ENCODE data around the gene BTD.
A peak's percentile ranks its signal among the peaks of the same experiment; 100 is the strongest.

Gene BTD

GRCh38 chr3:15601399-15602145 is at the start of gene BTD, which contains the start of gene HACL1:
Gene BTD (plus strand): TSS chr3:15601745. CDS start chr3:15635440, 33,695 bp downstream.
Gene HACL1 (minus strand): TSS chr3:15601569. CDS start chr3:15601463, 106 bp downstream.
- TF ChIP-seq FOXP2 (optimal IDR thresholded peaks at IDR 0.05; ENCODE audit: control extremely low read depth, extremely low read length, insufficient read depth) (peak; percentile 32), POLR2AphosphoS5 (IDR thresholded peaks at IDR 0.05; ENCODE audit: borderline replicate concordance, low read depth, low read length) (peak; percentile 97), EZH2 (IDR thresholded peaks at IDR 0.05) (no peak)
- H3K4me3 ChIP-seq, result peak within 1 kb of the TSS; percentile 93
- H3K9ac ChIP-seq (ENCODE audit: insufficient read length), result peak within 1 kb of the TSS; percentile 85
- peak within 1 kb of the TSS; percentile 78; the same call in 1 of the 2 replicates for H3K27ac ChIP-seq
- no peaks in the 10 kb centered on the region for H3K36me3 ChIP-seq (ENCODE audit: insufficient read depth, low read length)
- no peaks in the 10 kb centered on the region for H3K9me3 ChIP-seq (ENCODE audit: low read depth, low read length)
- DNase-seq (ENCODE audit: low read depth, low spot score), result peak; percentile 91

DNA sequence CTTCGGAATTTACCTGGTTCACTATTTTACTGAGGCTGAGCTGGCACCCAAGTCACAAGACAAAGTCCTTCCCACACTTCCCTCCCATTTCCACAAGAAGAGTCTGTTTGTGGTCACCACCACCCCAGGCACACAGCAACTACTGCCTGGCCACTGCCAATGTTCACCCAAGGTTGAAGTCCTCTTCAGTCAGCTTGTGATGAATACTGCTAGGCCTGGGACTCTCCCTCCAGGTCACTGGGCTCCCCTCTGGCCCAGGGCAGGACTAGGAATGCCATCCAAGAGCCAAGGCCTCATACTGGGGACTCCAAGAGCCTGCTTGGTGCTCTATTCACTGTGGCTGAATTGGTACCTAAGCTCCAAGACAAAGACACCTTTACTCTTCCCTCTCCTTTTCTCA is 49.6 kb upstream of the BTD start:
- no peak overlapping the region for H3K9ac ChIP-seq (ENCODE audit: insufficient read length)
- no peak overlapping the region for H3K27ac ChIP-seq
- H3K9me3 ChIP-seq (ENCODE audit: low read depth, low read length), result no peaks in the 10 kb centered on the region
- no peak for DNase-seq (ENCODE audit: low read depth, low spot score)
- no peak overlapping the region for H3K4me3 ChIP-seq
- no peaks in the 10 kb centered on the region for H3K36me3 ChIP-seq (ENCODE audit: insufficient read depth, low read length)
- TF ChIP-seq POLR2AphosphoS5 (IDR thresholded peaks at IDR 0.05; ENCODE audit: borderline replicate concordance, low read depth, low read length), result no peak
- no peak for TF ChIP-seq EZH2 (IDR thresholded peaks at IDR 0.05)
- no peak for TF ChIP-seq FOXP2 (optimal IDR thresholded peaks at IDR 0.05; ENCODE audit: control extremely low read depth, extremely low read length, insufficient read depth)

DNA sequence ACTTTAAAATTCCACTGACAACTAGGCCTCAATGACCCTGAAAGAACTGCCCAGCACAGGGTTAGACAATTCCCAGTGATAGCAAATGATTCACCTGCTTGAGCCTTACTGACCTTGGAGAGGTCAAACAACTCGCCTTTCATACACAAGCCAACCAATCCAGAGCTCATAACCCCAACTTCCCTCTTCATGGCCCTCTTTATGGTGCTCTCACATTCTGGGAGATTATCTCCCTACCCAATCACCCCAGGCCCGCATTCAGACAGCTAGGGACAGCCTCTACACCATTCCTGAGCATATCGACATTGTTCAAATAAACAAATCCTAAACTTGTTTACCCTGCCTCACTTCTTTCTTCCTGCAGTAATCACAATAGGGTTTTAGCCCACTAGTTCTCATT is 47.8 kb upstream of the BTD start:
- no peak for TF ChIP-seq FOXP2 (optimal IDR thresholded peaks at IDR 0.05; ENCODE audit: control extremely low read depth, extremely low read length, insufficient read depth)
- TF ChIP-seq EZH2 (IDR thresholded peaks at IDR 0.05), result no peak
- TF ChIP-seq POLR2AphosphoS5 (IDR thresholded peaks at IDR 0.05; ENCODE audit: borderline replicate concordance, low read depth, low read length), result no peak

GRCh38 chr3:15556512-15556911 is 45.0 kb upstream of the BTD start:
- no peak overlapping the region for H3K4me3 ChIP-seq
- H3K9me3 ChIP-seq (ENCODE audit: low read depth, low read length), result no peaks in the 10 kb centered on the region
- H3K9ac ChIP-seq (ENCODE audit: insufficient read length), result no peak overlapping the region
- no peak for DNase-seq (ENCODE audit: low read depth, low spot score)
- H3K27ac ChIP-seq, result no peak overlapping the region
- TF ChIP-seq EZH2 (IDR thresholded peaks at IDR 0.05), result no peak
- no peak for TF ChIP-seq FOXP2 (optimal IDR thresholded peaks at IDR 0.05; ENCODE audit: control extremely low read depth, extremely low read length, insufficient read depth)
- no peak for TF ChIP-seq POLR2AphosphoS5 (IDR thresholded peaks at IDR 0.05; ENCODE audit: borderline replicate concordance, low read depth, low read length)
- no peaks in the 10 kb centered on the region for H3K36me3 ChIP-seq (ENCODE audit: insufficient read depth, low read length)

More for the DNA sequence above, 47.8 kb upstream of the BTD start:
- Histone ChIP-seq H3K4me3 (no peak overlapping the region), H3K27ac (no peak overlapping the region), H3K9me3 (ENCODE audit: low read depth, low read length) (no peaks in the 10 kb centered on the region), H3K36me3 (ENCODE audit: insufficient read depth, low read length) (no peaks in the 10 kb centered on the region), H3K9ac (ENCODE audit: insufficient read length) (no peak overlapping the region)
- no peak for DNase-seq (ENCODE audit: low read depth, low spot score)

GRCh38 chr3:15557511-15557946 is 44.0 kb upstream of the BTD start:
- no peaks in the 10 kb centered on the region for H3K9me3 ChIP-seq (ENCODE audit: low read depth, low read length)
- peak; percentile 10 for DNase-seq (ENCODE audit: low read depth, low spot score)
- H3K27ac ChIP-seq, result no peak overlapping the region
- H3K36me3 ChIP-seq (ENCODE audit: insufficient read depth, low read length), result no peaks in the 10 kb centered on the region
- TF ChIP-seq EZH2 (IDR thresholded peaks at IDR 0.05) (no peak), POLR2AphosphoS5 (IDR thresholded peaks at IDR 0.05; ENCODE audit: borderline replicate concordance, low read depth, low read length) (no peak)
- H3K9ac ChIP-seq (ENCODE audit: insufficient read length), result no peak overlapping the region
- no peak overlapping the region for H3K4me3 ChIP-seq

DNA sequence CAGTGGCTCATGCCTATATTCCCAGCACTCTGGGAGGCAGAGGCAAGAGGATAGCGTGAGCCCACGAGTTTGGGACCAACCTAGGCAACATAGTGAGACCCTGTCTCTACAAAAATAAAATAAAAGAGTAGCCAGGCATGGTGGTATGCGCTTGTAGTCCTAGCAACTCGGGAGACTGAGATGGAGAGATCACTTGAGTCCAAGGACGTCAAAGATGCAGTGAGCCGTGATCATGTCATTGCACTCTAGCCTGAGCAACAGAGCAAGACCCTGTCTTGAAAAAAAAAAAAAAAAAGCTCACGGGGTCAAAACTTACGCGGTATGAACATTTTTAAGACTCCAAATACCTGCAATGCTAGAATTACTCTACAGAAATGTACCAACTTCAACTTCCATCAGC is 43.0 kb upstream of the BTD start:
- Histone ChIP-seq H3K27ac (no peak overlapping the region), H3K36me3 (ENCODE audit: insufficient read depth, low read length) (peaks cover 4% of the 10 kb centered on the region; the same call in 1 of the 2 replicates), H3K9me3 (ENCODE audit: low read depth, low read length) (no peaks in the 10 kb centered on the region), H3K9ac (ENCODE audit: insufficient read length) (no peak overlapping the region), H3K4me3 (no peak overlapping the region)
- DNase-seq (ENCODE audit: low read depth, low spot score), result no peak
- TF ChIP-seq POLR2AphosphoS5 (IDR thresholded peaks at IDR 0.05; ENCODE audit: borderline replicate concordance, low read depth, low read length), result no peak
- no peak for TF ChIP-seq EZH2 (IDR thresholded peaks at IDR 0.05)
- no peak for TF ChIP-seq FOXP2 (optimal IDR thresholded peaks at IDR 0.05; ENCODE audit: control extremely low read depth, extremely low read length, insufficient read depth)

DNA sequence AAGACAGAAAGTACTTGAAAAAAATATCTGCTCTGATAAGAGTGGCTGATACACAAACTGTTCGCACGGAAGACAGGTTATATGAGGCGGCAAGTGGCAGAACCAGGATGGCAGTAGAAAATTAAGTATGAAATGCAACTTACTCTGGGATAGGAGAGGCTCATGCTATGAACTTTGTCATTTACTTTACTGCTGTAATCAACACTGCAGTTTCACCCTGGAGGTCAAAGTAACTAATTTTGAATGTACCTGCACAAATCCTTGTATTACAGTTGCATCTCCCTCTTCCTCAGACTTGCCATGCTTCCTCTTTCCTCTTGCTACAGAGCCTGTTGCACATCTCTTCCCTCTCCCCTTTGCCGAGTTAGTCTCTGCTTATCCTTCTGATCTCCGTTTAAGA is 39.0 kb upstream of the BTD start:
- TF ChIP-seq EZH2 (IDR thresholded peaks at IDR 0.05), result no peak
- TF ChIP-seq FOXP2 (optimal IDR thresholded peaks at IDR 0.05; ENCODE audit: control extremely low read depth, extremely low read length, insufficient read depth), result no peak
- no peak for TF ChIP-seq POLR2AphosphoS5 (IDR thresholded peaks at IDR 0.05; ENCODE audit: borderline replicate concordance, low read depth, low read length)
- Histone ChIP-seq H3K27ac (no peak overlapping the region), H3K36me3 (ENCODE audit: insufficient read depth, low read length) (peaks cover 4% of the 10 kb centered on the region; the same call in 1 of the 2 replicates), H3K9ac (ENCODE audit: insufficient read length) (no peak overlapping the region), H3K4me3 (no peak overlapping the region), H3K9me3 (ENCODE audit: low read depth, low read length) (no peaks in the 10 kb centered on the region)
- DNase-seq (ENCODE audit: low read depth, low spot score), result no peak

GRCh38 chr3:15563190-15563589 is 38.4 kb upstream of the BTD start:
- H3K27ac ChIP-seq, result no peak overlapping the region
- DNase-seq (ENCODE audit: low read depth, low spot score), result no peak
- H3K9ac ChIP-seq (ENCODE audit: insufficient read length), result no peak overlapping the region
- TF ChIP-seq EZH2 (IDR thresholded peaks at IDR 0.05) (no peak), POLR2AphosphoS5 (IDR thresholded peaks at IDR 0.05; ENCODE audit: borderline replicate concordance, low read depth, low read length) (no peak), FOXP2 (optimal IDR thresholded peaks at IDR 0.05; ENCODE audit: control extremely low read depth, extremely low read length, insufficient read depth) (no peak)
- H3K36me3 ChIP-seq (ENCODE audit: insufficient read depth, low read length), result peaks cover 4% of the 10 kb centered on the region; the same call in 1 of the 2 replicates
- H3K9me3 ChIP-seq (ENCODE audit: low read depth, low read length), result no peaks in the 10 kb centered on the region
- no peak overlapping the region for H3K4me3 ChIP-seq

Data from SK-N-MC (cell line).